HepG2 (cell line): ENCODE results near the gene PRSS21. TPM values are rescaled to one million over a fixed set of nuclear protein-coding genes. Genes with fewer than 3 reads are reported as not detected.

ENCODE experiments used
- ATAC-seq: fragments of 200-7000 bp; cut with Tn5 transposase; 3 replicates; pipeline ENCODE4 v1.9.1; 2020; ENCODE audit warnings: mild to moderate bottlenecking, moderate library complexity
- BruUV-seq: library from RNA; stranded (reverse); fragments of 400-500 nt; replicated peaks from 2 replicates; lab custom pipeline; 2021; lab: Mats Ljungman, UMichigan
- CTCF ChIA-PET: fragments of 300-600 bp; formaldehyde crosslinking; extraction: SDS; loops from one replicate; lab custom pipeline; 2021; ENCODE audit warnings: low total read pairs, inconsistent platforms, low intra/inter-chr PET ratio; lab: Yijun Ruan, JAX
- POLR2A ChIA-PET: fragments of 350-600 bp; sonication (Branson Sonifier 250); formaldehyde crosslinking; loops from one replicate; lab custom pipeline; 2020; ENCODE audit warnings: antibody characterized with exemption, inconsistent platforms; lab: Yijun Ruan, JAX
- DNase-seq: peaks from one replicate; pipeline ENCODE4 v3.0.0-alpha.2; 2015; ENCODE audit warnings: low spot score
- FAIRE-seq: peaks from 3 replicates; lab custom pipeline; 2011; peaks lifted over from hg19 to GRCh38; lab: Jason Lieb, UNC
- H2AFZ ChIP-seq: one replicate; pipeline ENCODE4 v1.6.1; 2011; ENCODE audit warnings: low read length, inconsistent platforms
- H3K27ac ChIP-seq: fragments of 300-600 bp; 3 replicates; pipeline ENCODE4 v1.8.0; 2011; ENCODE audit warnings: mixed run types, mild to moderate bottlenecking, mixed read lengths, low read length, inconsistent platforms; ENCODE audit not compliant: insufficient read depth; ENCODE audit errors: extremely low read length
- H3K27me3 ChIP-seq, 2 experiments: fragments of 200-600 bp in 1 of 2; 2 replicates in 1 of 2; 3 replicates in 1 of 2; pipeline versions ENCODE4 v1.6.0 to v1.8.0; 2011; ENCODE audit warnings: low read length in 2 of 2, mild to moderate bottlenecking in 2 of 2, moderate library complexity in 2 of 2, inconsistent platforms in 1 of 2; ENCODE audit not compliant: insufficient read depth in 2 of 2, control insufficient read depth in 1 of 2
- H3K36me3 ChIP-seq, 2 experiments: fragments of 200-600 bp in 1 of 2; replicated peaks in 1 of 2; 2 replicates in 1 of 2; 3 replicates in 1 of 2; pipeline versions ENCODE4 v1.5.1 to v1.8.0; 2011; ENCODE audit warnings: low read length in 2 of 2, inconsistent platforms in 1 of 2; ENCODE audit not compliant: insufficient read depth in 2 of 2, control insufficient read depth in 1 of 2
- H3K4me1 ChIP-seq: 2 replicates; pipeline ENCODE4 v1.5.1; 2012; ENCODE audit warnings: low read length, inconsistent platforms; ENCODE audit not compliant: insufficient read depth
- H3K4me2 ChIP-seq: 2 replicates; pipeline ENCODE4 v1.6.0; 2011; ENCODE audit warnings: low read depth, low read length, inconsistent platforms
- H3K4me3 ChIP-seq, 3 experiments: fragments of 200-600 bp in 1 of 3; sonication (generic), shearing (Covaris generic) in 1 of 3; replicated peaks in 1 of 3; 2 replicates each; pipeline ENCODE4 v1.5.1; 2011 to 2016; ENCODE audit warnings: low read length in 3 of 3, inconsistent platforms in 2 of 3, low read depth in 2 of 3, mild to moderate bottlenecking in 2 of 3, control low read depth in 1 of 3, mixed read lengths in 1 of 3; ENCODE audit not compliant: insufficient read depth in 1 of 3
- H3K79me2 ChIP-seq: one replicate; pipeline ENCODE4 v1.6.1; 2011; ENCODE audit warnings: low read length, inconsistent platforms; ENCODE audit not compliant: insufficient read depth
- H3K9ac ChIP-seq: 2 replicates; pipeline ENCODE4 v1.6.0; 2011; ENCODE audit warnings: mild to moderate bottlenecking, low read depth, low read length, inconsistent platforms; ENCODE audit not compliant: insufficient read depth
- H3K9me3 ChIP-seq: 2 replicates; pipeline ENCODE4 v1.5.1; 2012; ENCODE audit warnings: mild to moderate bottlenecking, low read length
- H4K20me1 ChIP-seq: 2 replicates; pipeline ENCODE4 v1.6.0; 2011; ENCODE audit warnings: inconsistent platforms, mild to moderate bottlenecking, low read length, moderate library complexity; ENCODE audit not compliant: insufficient read depth
- ARNT ChIP-seq: fragments of 450-650 bp; IDR thresholded peaks from 2 replicates; pipeline ENCODE4 v1.6.1; 2017
- ATAD3A ChIP-seq: sonication (generic); formaldehyde crosslinking; IDR thresholded peaks from 2 replicates; pipeline ENCODE4 v1.4.0; 2020; ENCODE audit warnings: missing genetic modification reagents
- CAMTA2 ChIP-seq: sonication (generic); formaldehyde crosslinking; IDR thresholded peaks from 2 replicates; pipeline ENCODE4 v1.4.0; 2020; ENCODE audit warnings: mild to moderate bottlenecking, missing genetic modification reagents, borderline replicate concordance
- CBFB ChIP-seq: sonication (generic); formaldehyde crosslinking; IDR thresholded peaks from 2 replicates; pipeline ENCODE4 v1.4.0; 2020; ENCODE audit warnings: missing genetic modification reagents
- HOXD1 ChIP-seq: sonication (generic); formaldehyde crosslinking; IDR thresholded peaks from 2 replicates; pipeline ENCODE4 v1.5.0; 2020; ENCODE audit warnings: missing genetic modification reagents
- MTA3 ChIP-seq: sonication (generic); formaldehyde crosslinking; IDR thresholded peaks from 2 replicates; pipeline ENCODE4 v1.4.0; 2020; ENCODE audit warnings: missing genetic modification reagents
- NCOA5 ChIP-seq: sonication (generic); formaldehyde crosslinking; IDR thresholded peaks from 2 replicates; pipeline ENCODE4 v1.4.0; 2020; ENCODE audit warnings: missing genetic modification reagents
- PHF5A ChIP-seq: IDR thresholded peaks from one replicate; pipeline ENCODE4 v1.6.1; 2018; ENCODE audit warnings: low read depth, missing genetic modification reagents; ENCODE audit not compliant: unreplicated experiment
- PLRG1 ChIP-seq: fragments of 450-650 bp; conservative IDR thresholded peaks from 2 replicates; pipeline ENCODE4 v1.6.1; 2016
- POLR2AphosphoS2 ChIP-seq: IDR thresholded peaks from 2 replicates; pipeline ENCODE4 v1.6.1; 2011; ENCODE audit warnings: low read depth, low read length, improper control_type of control experiment
- RBFOX2 ChIP-seq: fragments of 200-400 bp; formaldehyde crosslinking; IDR thresholded peaks from 2 replicates; pipeline ENCODE4 v1.6.1; 2017; ENCODE audit warnings: low read depth, mild to moderate bottlenecking, low read length
- RFX3 ChIP-seq: IDR thresholded peaks from 2 replicates; pipeline ENCODE4 v1.6.1; 2016; ENCODE audit warnings: missing biosample characterization, missing genetic modification reagents
- SIX4 ChIP-seq: sonication (generic); formaldehyde crosslinking; IDR thresholded peaks from 2 replicates; pipeline ENCODE4 v1.4.0; 2020; ENCODE audit warnings: missing genetic modification reagents
- TBL1XR1 ChIP-seq: fragments of 150-350 bp; IDR thresholded peaks from 2 replicates; pipeline ENCODE4 v1.6.1; 2014; ENCODE audit warnings: borderline replicate concordance, low read length; ENCODE audit not compliant: partially characterized antibody
- ZNF138 ChIP-seq: sonication (generic); formaldehyde crosslinking; IDR thresholded peaks from 2 replicates; pipeline ENCODE4 v1.5.0; 2020; ENCODE audit warnings: mild to moderate bottlenecking, low read depth, missing genetic modification reagents
- ZNF331 ChIP-seq: sonication (generic); formaldehyde crosslinking; IDR thresholded peaks from 2 replicates; pipeline ENCODE4 v1.4.0; 2020; ENCODE audit warnings: missing genetic modification reagents
- ZNF530 ChIP-seq: sonication (generic); formaldehyde crosslinking; IDR thresholded peaks from 2 replicates; pipeline ENCODE4 v1.5.0; 2020; ENCODE audit warnings: low read depth, mild to moderate bottlenecking, missing genetic modification reagents
- WGBS: methylation state at CpG from one replicate; pipeline ENCODE4 v1.1.6; 2017; ENCODE audit warnings: low lambda C conversion rate; 5-methylcytosine and 5-hydroxymethylcytosine counted together
- in situ Hi-C: cut with HindIII; loops from 2 replicates; pipeline ENCODE4 v1.10.0; 2017; ENCODE audit warnings: low pct_unique_long_range_greater_than_20kb; ENCODE audit not compliant: extremely low pct_ligation_motif_present
- intact Hi-C: fragments of 100-400 bp; cut with micrococcal nuclease; formaldehyde crosslinking; loops from one replicate; pipeline ENCODE4 v1.10.0; 2022; ENCODE audit not compliant: unreplicated experiment
- polyA plus RNA-seq, 8 experiments: library from polyadenylated mRNA; depleted of rRNA in 3 of 8; stranded (reverse) in 7 of 8; unstranded in 1 of 8; fragments of >200 nt; fragmentation: Illumina TruSeq in 4 of 8; extraction: Trizol in 4 of 8; gene quantifications; 2 replicates each; pipeline versions ENCODE4 v1.2.1 to v1.2.3, GENCODE V29; 2011 to 2016; ENCODE audit warnings: low read depth in 4 of 8, missing spikeins in 1 of 8, mixed read lengths in 1 of 8; ENCODE audit not compliant: insufficient read depth in 1 of 8
- total RNA-seq, 5 experiments: library from RNA; depleted of rRNA; stranded (reverse); fragments of >200 nt; fragmentation: Illumina TruSeq; extraction: Trizol; gene quantifications; 2 replicates each; pipeline ENCODE4 v1.2.3, GENCODE V29; 2016; ENCODE audit warnings: low read depth in 1 of 5
- TF ChIP-seq, protein P1 (sequence below): sonication (generic); formaldehyde crosslinking; IDR thresholded peaks from 2 replicates; pipeline ENCODE4 v1.4.0; 2020; ENCODE audit warnings: missing genetic modification reagents
- TF ChIP-seq, protein P2 (sequence below): sonication (generic); formaldehyde crosslinking; IDR thresholded peaks from 2 replicates; pipeline ENCODE4 v1.5.0; 2020; ENCODE audit warnings: missing genetic modification reagents
- TF ChIP-seq, protein P3 (sequence below): sonication (generic); formaldehyde crosslinking; IDR thresholded peaks from 2 replicates; pipeline ENCODE4 v1.8.1; 2023; ENCODE audit warnings: missing genetic modification reagents, mild to moderate bottlenecking, borderline replicate concordance
- TF ChIP-seq, protein P4 (sequence below): sonication (generic); formaldehyde crosslinking; IDR thresholded peaks from 2 replicates; pipeline ENCODE4 v1.5.1; 2020; ENCODE audit warnings: missing genetic modification reagents, mild to moderate bottlenecking, borderline replicate concordance

The PRSS21 gene
- total and polyA plus RNA-seq, 2 of the 13 experiments (the other 11 are each of a cell fraction or from before 2014, with no cell fraction given) = not detected

DNA sequence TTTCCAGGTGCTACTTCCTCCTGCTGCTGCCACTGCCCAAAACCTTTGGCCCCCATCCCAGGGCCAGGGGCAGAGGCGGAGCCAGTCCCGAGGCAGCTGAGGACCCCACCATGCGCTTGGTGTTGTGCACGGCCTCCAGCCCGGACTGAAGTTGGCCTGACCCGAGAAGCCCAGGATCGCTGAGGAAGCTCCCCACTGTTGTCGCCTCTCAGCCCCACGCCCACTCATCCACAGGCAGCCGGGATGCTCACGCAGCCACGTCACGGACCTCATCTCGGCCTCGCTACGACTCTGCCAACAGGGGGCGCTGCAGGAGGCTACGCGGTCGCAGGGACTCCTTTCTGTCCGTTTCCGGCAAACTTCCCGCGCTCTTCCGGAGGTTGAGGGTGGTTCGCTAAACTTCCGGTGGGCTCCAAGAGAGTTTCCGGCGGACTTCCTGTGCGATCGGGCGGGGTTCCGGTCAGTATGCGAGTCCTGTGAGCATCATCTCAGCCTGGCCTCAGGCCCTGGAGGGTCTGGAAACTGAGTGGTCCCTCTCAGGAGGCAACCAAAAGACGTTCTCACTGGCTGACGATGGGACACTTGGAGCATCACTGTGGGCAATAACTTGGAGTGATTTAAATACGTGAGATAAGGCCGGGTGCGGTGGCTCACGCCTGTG lies 25.4 kb downstream of the PRSS21 start (continued):
- TF ChIP-seq, protein P1, sequence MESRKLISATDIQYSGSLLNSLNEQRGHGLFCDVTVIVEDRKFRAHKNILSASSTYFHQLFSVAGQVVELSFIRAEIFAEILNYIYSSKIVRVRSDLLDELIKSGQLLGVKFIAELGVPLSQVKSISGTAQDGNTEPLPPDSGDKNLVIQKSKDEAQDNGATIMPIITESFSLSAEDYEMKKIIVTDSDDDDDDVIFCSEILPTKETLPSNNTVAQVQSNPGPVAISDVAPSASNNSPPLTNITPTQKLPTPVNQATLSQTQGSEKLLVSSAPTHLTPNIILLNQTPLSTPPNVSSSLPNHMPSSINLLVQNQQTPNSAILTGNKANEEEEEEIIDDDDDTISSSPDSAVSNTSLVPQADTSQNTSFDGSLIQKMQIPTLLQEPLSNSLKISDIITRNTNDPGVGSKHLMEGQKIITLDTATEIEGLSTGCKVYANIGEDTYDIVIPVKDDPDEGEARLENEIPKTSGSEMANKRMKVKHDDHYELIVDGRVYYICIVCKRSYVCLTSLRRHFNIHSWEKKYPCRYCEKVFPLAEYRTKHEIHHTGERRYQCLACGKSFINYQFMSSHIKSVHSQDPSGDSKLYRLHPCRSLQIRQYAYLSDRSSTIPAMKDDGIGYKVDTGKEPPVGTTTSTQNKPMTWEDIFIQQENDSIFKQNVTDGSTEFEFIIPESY (CRISPR knock-in tag) = peak; percentile 88
- TF ChIP-seq PHF5A (CRISPR knock-in tag) (no peak), HOXD1 (CRISPR knock-in tag) (0 out of 2 replicates have a peak, but pooled peaks have one; percentile 9), NCOA5 (CRISPR knock-in tag) (no peak), RFX3 (no peak), CBFB (no peak), ARNT (no peak), MTA3 (CRISPR knock-in tag) (no peak), ATAD3A (CRISPR knock-in tag) (no peak), ZNF138 (CRISPR knock-in tag) (no peak), TBL1XR1 (no peak), CAMTA2 (CRISPR knock-in tag) (no peak), SIX4 (CRISPR knock-in tag) (no peak), PLRG1 (no peak)

DNA sequence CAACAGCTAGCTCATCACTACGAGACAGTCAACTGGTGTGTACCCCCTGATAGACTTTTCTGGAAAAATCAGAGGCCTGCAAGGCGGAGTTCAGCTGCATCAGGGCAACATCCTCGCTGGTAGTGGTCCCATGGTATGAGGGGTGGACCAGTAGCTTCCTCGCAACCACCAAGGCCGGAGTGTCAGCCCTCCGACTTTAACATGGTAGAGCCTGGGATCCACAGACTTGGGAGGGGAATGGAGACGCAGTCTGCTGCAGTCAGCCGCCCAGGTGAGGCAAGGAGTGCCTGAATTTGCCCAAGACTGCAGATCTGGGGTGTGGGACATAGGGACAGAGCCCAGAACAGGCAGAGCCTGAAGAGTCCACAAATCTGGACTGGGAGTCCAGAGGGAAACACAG lies 26.5 kb downstream of the PRSS21 start:
- WGBS = 44% methylated on average over 7 of the region's 8 CpGs
- no TSS peak for BruUV-seq
- in situ Hi-C loops = no loop called here
- FAIRE-seq (no peak), ATAC-seq (no peak), DNase-seq (no peak)
- Histone ChIP-seq H3K79me2 (no peaks in the 10 kb centered on the region), H4K20me1 (no peaks in the 10 kb centered on the region), H3K4me2 (no peak overlapping the region), H3K9ac (no peak overlapping the region), H3K4me1 (peaks cover 20% of the 10 kb centered on the region), H3K27me3 (peaks cover 3 to 11% of the 10 kb centered on the region in 2 experiments; a peak in 2 of 5 replicates), H3K9me3 (no peaks in the 10 kb centered on the region), H3K4me3 (no peak overlapping the region), H2AFZ (no peak overlapping the region), H3K36me3 (no peaks in the 10 kb centered on the region), H3K27ac (no peak overlapping the region)
- intact Hi-C loops = no loop called here
- ChIA-PET CTCF (no interaction called here), POLR2A (interaction anchor here (1.1 kb wide), 1 partner anchor 62 kb away, joined by 3 read pairs; no protein-coding TSS in a partner anchor)
- TF ChIP-seq SIX4 (CRISPR knock-in tag) (no peak), ZNF530 (no peak), ZNF331 (no peak), POLR2AphosphoS2 (no peak), RBFOX2 (no peak)
- TF ChIP-seq, protein P2, sequence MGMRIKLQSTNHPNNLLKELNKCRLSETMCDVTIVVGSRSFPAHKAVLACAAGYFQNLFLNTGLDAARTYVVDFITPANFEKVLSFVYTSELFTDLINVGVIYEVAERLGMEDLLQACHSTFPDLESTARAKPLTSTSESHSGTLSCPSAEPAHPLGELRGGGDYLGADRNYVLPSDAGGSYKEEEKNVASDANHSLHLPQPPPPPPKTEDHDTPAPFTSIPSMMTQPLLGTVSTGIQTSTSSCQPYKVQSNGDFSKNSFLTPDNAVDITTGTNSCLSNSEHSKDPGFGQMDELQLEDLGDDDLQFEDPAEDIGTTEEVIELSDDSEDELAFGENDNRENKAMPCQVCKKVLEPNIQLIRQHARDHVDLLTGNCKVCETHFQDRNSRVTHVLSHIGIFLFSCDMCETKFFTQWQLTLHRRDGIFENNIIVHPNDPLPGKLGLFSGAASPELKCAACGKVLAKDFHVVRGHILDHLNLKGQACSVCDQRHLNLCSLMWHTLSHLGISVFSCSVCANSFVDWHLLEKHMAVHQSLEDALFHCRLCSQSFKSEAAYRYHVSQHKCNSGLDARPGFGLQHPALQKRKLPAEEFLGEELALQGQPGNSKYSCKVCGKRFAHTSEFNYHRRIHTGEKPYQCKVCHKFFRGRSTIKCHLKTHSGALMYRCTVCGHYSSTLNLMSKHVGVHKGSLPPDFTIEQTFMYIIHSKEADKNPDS (CRISPR knock-in tag) = no peak
- TF ChIP-seq, protein P3, sequence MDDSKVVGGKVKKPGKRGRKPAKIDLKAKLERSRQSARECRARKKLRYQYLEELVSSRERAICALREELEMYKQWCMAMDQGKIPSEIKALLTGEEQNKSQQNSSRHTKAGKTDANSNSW (CRISPR knock-in tag) = no peak
- TF ChIP-seq, protein P4, sequence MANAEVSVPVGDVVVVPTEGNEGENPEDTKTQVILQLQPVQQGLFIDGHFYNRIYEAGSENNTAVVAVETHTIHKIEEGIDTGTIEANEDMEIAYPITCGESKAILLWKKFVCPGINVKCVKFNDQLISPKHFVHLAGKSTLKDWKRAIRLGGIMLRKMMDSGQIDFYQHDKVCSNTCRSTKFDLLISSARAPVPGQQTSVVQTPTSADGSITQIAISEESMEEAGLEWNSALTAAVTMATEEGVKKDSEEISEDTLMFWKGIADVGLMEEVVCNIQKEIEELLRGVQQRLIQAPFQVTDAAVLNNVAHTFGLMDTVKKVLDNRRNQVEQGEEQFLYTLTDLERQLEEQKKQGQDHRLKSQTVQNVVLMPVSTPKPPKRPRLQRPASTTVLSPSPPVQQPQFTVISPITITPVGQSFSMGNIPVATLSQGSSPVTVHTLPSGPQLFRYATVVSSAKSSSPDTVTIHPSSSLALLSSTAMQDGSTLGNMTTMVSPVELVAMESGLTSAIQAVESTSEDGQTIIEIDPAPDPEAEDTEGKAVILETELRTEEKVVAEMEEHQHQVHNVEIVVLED (CRISPR knock-in tag) = no peak
